ENCODE measurements around the gene RNF144B. TPM values are rescaled to one million over a fixed set of nuclear protein-coding genes. Genes with fewer than 3 reads are reported as not detected.
A peak's percentile ranks its signal among the peaks of the same experiment; 100 is the strongest.

Gene RNF144B
- total RNA-seq, 4 donors from 2014 or later = 5.6 to 18.4 (median 15.2) TPM

GRCh38 chr6:18432619-18433018 is 45.5 kb downstream of the RNF144B start:
- WGBS, 2 donors (ENCODE audit: low coverage in 1 of 2) = 57 to 91% methylated on average over 1 to 3 of the region's 3 CpGs
- no peaks in the 10 kb centered on the region for H3K9me3 ChIP-seq
- TF ChIP-seq EP300 (IDR thresholded peaks at IDR 0.05) = no peak
- TF ChIP-seq POLR2A (IDR thresholded peaks at IDR 0.05) = no peak
- TF ChIP-seq, protein P1, sequence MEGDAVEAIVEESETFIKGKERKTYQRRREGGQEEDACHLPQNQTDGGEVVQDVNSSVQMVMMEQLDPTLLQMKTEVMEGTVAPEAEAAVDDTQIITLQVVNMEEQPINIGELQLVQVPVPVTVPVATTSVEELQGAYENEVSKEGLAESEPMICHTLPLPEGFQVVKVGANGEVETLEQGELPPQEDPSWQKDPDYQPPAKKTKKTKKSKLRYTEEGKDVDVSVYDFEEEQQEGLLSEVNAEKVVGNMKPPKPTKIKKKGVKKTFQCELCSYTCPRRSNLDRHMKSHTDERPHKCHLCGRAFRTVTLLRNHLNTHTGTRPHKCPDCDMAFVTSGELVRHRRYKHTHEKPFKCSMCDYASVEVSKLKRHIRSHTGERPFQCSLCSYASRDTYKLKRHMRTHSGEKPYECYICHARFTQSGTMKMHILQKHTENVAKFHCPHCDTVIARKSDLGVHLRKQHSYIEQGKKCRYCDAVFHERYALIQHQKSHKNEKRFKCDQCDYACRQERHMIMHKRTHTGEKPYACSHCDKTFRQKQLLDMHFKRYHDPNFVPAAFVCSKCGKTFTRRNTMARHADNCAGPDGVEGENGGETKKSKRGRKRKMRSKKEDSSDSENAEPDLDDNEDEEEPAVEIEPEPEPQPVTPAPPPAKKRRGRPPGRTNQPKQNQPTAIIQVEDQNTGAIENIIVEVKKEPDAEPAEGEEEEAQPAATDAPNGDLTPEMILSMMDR (IDR thresholded peaks at IDR 0.05) = no peak
- TF ChIP-seq POLR2AphosphoS5 (IDR thresholded peaks at IDR 0.05) = no peak
- no peaks in the 10 kb centered on the region for H3K36me3 ChIP-seq
- H3K4me3 ChIP-seq = no peak overlapping the region
- H3K27ac ChIP-seq = peak overlapping the region in 3 of 4 donors; percentile 48 to 63 (median 57)
- ATAC-seq = no peak
- no peaks in the 10 kb centered on the region for H3K27me3 ChIP-seq
- H3K4me1 ChIP-seq = peaks cover 0 to 29% (median 4%) of the 10 kb centered on the region in 3 donors

DNA sequence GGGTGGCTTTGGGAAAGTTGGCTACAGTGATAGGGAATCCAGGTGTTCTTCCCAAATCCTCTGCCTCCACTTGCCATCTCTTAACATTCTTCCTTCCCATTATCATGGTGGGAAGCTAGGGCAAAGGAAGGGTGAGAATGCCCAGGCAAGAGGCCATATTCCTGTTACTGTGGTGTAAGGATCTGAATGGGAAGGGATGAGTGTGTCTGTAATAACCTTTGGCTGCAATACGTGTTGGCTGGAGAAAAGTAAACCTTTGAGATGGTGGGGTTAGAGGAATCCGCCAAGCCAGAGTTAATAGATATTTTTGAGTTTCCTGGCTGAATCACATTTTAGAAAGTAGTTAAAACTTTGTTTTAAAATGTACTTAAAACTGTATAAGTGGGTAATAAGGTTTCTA is 45.9 kb downstream of the RNF144B start:
- Histone ChIP-seq H3K27me3 (no peaks in the 10 kb centered on the region), H3K27ac (peak overlapping the region in 2 of 4 donors; percentile 48 to 57), H3K9me3 (no peaks in the 10 kb centered on the region), H3K4me3 (no peak overlapping the region), H3K4me1 (peaks cover 0 to 30% (median 4%) of the 10 kb centered on the region in 3 donors), H3K36me3 (no peaks in the 10 kb centered on the region)
- TF ChIP-seq, protein P1 (IDR thresholded peaks at IDR 0.05) = no peak
- TF ChIP-seq EP300 (IDR thresholded peaks at IDR 0.05) (no peak), POLR2A (IDR thresholded peaks at IDR 0.05) (no peak), POLR2AphosphoS5 (IDR thresholded peaks at IDR 0.05) (no peak)
- 23 to 29% methylated on average over 2 of the region's 2 CpGs for WGBS, 2 donors (ENCODE audit: low coverage in 1 of 2)
- ATAC-seq = no peak

DNA sequence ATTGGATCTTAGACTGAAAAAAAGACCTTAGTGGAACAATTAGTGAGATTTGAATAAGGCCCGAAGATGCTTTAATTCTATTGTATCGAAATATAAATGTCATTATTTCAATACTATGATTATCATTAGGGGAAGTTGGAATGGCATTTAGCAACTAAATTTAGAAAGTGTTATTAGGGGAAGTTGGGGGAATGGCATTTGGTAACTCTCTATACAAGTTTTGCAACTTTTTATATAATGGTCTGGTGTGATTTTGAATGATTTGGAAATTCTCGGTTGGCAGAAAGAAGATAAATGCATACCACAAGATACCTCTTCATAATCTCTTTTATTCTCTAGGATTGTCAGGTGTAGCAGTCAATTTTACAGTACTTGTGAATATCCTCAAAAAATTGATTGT is 49.2 kb downstream of the RNF144B start:
- Histone ChIP-seq H3K27me3 (no peaks in the 10 kb centered on the region), H3K36me3 (no peaks in the 10 kb centered on the region), H3K4me1 (peaks cover 0 to 29% (median 4%) of the 10 kb centered on the region in 3 donors), H3K27ac (no peak overlapping the region), H3K9me3 (no peaks in the 10 kb centered on the region), H3K4me3 (no peak overlapping the region)
- ATAC-seq = no peak
- no peak for TF ChIP-seq POLR2A (IDR thresholded peaks at IDR 0.05)
- no peak for TF ChIP-seq POLR2AphosphoS5 (IDR thresholded peaks at IDR 0.05)
- no peak for TF ChIP-seq EP300 (IDR thresholded peaks at IDR 0.05)
- WGBS, 2 donors (ENCODE audit: low coverage in 1 of 2) = 67 to 97% methylated on average over 3 of the region's 3 CpGs

- Histone ChIP-seq H3K4me1 (peaks cover 0 to 15% (median 0%) of the 10 kb centered on the region in 3 donors), H3K27ac (no peak overlapping the region), H3K27me3 (no peaks in the 10 kb centered on the region), H3K9me3 (no peaks in the 10 kb centered on the region), H3K36me3 (no peaks in the 10 kb centered on the region), H3K4me3 (no peak overlapping the region)
- no peak for ATAC-seq
- no peak for TF ChIP-seq POLR2AphosphoS5 (IDR thresholded peaks at IDR 0.05)
- TF ChIP-seq, protein P1 (IDR thresholded peaks at IDR 0.05) = no peak
- no peak for TF ChIP-seq POLR2A (IDR thresholded peaks at IDR 0.05)
- no peak for TF ChIP-seq EP300 (IDR thresholded peaks at IDR 0.05)
These were observed 52.4 kb downstream of the RNF144B start for GRCh38 chr6:18439581-18439980.

DNA sequence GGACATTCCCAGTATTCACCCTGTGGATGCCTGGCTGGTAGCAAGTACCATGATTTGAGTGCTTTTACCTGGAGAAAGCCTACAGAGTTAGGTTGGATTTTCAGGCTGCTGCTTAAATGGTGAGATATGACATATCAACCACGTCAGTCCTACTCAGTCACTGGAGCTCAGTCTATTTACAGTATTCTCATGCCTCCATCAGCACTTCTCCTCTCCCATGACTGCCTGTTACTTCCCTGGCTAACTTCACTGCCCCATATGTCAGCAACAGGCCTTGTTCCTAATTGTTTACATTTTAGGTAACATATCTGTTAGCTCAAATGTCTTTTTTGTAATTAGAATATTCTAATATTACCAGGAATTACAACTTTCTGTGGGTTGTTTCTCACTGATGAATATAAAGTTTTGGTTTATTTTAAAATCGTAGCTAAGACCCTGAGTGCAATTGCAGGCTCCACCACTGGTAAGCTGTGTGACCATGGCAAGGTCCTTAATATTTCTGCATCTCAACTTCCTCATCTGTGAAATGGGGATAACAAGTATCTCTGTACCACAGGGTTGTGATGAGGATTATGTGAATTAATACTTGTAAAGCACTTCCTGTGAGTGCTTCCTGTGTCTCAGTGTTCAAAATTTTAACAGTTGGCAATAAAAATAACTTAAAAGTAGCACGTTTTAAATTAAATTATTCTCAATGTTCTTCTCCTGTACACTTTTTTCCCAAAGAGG is 54.3 kb downstream of the RNF144B start:
- Histone ChIP-seq H3K36me3 (no peaks in the 10 kb centered on the region), H3K9me3 (no peaks in the 10 kb centered on the region), H3K27ac (no peak overlapping the region), H3K4me1 (peaks cover 0 to 22% (median 0%) of the 10 kb centered on the region in 3 donors), H3K27me3 (no peaks in the 10 kb centered on the region), H3K4me3 (no peak overlapping the region)
- WGBS, 2 donors (ENCODE audit: low coverage in 1 of 2) = 72 to 73% methylated on average over 3 of the region's 3 CpGs
- TF ChIP-seq POLR2A (IDR thresholded peaks at IDR 0.05) = no peak
- TF ChIP-seq POLR2AphosphoS5 (IDR thresholded peaks at IDR 0.05) = no peak
- TF ChIP-seq EP300 (IDR thresholded peaks at IDR 0.05) = no peak
- TF ChIP-seq, protein P1 (IDR thresholded peaks at IDR 0.05) = no peak
- ATAC-seq = no peak

All from gastroesophageal sphincter (tissue), 4 donors.